Osteoblast (primary cell): ENCODE data around the gene SCAI. TPM values are rescaled to one million over a fixed set of nuclear protein-coding genes. Genes with fewer than 3 reads are reported as not detected.

Source experiments
- DNase-seq: peaks from one replicate; pipeline ENCODE4 v3.0.0; 2011; ENCODE audit warnings: low spot score, mixed read lengths; ENCODE audit not compliant: insufficient read length; ENCODE audit errors: missing footprints
- H2AFZ ChIP-seq: 2 replicates; pipeline ENCODE4 v1.6.0; 2011; ENCODE audit warnings: mild to moderate bottlenecking, low read length
- H3K27ac ChIP-seq: 2 replicates; pipeline ENCODE4 v1.5.1; 2011; ENCODE audit warnings: mild to moderate bottlenecking, low read depth, low read length, moderate library complexity
- H3K27me3 ChIP-seq: 2 replicates; pipeline ENCODE4 v1.6.0; 2012; ENCODE audit warnings: mild to moderate bottlenecking, control low read depth, inconsistent platforms, low read length, moderate library complexity; ENCODE audit not compliant: insufficient read depth
- H3K36me3 ChIP-seq: 2 replicates; pipeline ENCODE4 v1.5.1; 2011; ENCODE audit warnings: mild to moderate bottlenecking, low read length, control low read depth, moderate library complexity; ENCODE audit not compliant: insufficient read depth
- H3K4me1 ChIP-seq: 2 replicates; pipeline ENCODE4 v1.5.1; 2011; ENCODE audit warnings: mild to moderate bottlenecking, low read length, control low read depth, moderate library complexity; ENCODE audit not compliant: insufficient read depth
- H3K4me2 ChIP-seq: 2 replicates; pipeline ENCODE4 v1.6.0; 2011; ENCODE audit warnings: mild to moderate bottlenecking, low read length; ENCODE audit not compliant: insufficient read depth
- H3K4me3 ChIP-seq: fragments of 200-600 bp; sonication (generic); 3 replicates; pipeline ENCODE4 v1.5.1; 2012; ENCODE audit warnings: mild to moderate bottlenecking, low read length, inconsistent platforms; ENCODE audit not compliant: insufficient read depth
- H3K79me2 ChIP-seq: 2 replicates; pipeline ENCODE4 v1.6.0; 2012; ENCODE audit warnings: mild to moderate bottlenecking, low read length, control low read depth, inconsistent platforms; ENCODE audit not compliant: insufficient read depth
- H3K9me3 ChIP-seq: 2 replicates; pipeline ENCODE4 v1.5.1; 2011; ENCODE audit warnings: low read depth, low read length, control low read depth
- H4K20me1 ChIP-seq: 2 replicates; pipeline ENCODE4 v1.6.0; 2012; ENCODE audit warnings: mild to moderate bottlenecking, low read length, control low read depth; ENCODE audit not compliant: insufficient read depth
- total RNA-seq: library from RNA; depleted of rRNA; stranded (reverse); fragments of >200 nt; gene quantifications from 2 replicates; pipeline ENCODE4 v1.2.3, GENCODE V29; 2012
- TF ChIP-seq, protein P1 (sequence below): IDR thresholded peaks from 2 replicates; pipeline ENCODE4 v1.5.1; 2011; ENCODE audit warnings: mild to moderate bottlenecking, low read depth, low read length, moderate library complexity; ENCODE audit errors: extremely low read depth

Gene SCAI
- total RNA-seq, 1 donor, result 11.2 TPM

- no peak overlapping the region for H3K4me3 ChIP-seq
- H3K36me3 ChIP-seq, result peaks cover 13% of the 10 kb centered on the region
- H3K27me3 ChIP-seq, result no peaks in the 10 kb centered on the region
- H4K20me1 ChIP-seq, result peaks cover 3% of the 10 kb centered on the region
- peaks cover 20% of the 10 kb centered on the region for H3K4me1 ChIP-seq
- H3K4me2 ChIP-seq, result no peak overlapping the region
- DNase-seq, result peak; percentile 3
- H3K79me2 ChIP-seq, result peaks cover 2% of the 10 kb centered on the region
- TF ChIP-seq, protein P1, sequence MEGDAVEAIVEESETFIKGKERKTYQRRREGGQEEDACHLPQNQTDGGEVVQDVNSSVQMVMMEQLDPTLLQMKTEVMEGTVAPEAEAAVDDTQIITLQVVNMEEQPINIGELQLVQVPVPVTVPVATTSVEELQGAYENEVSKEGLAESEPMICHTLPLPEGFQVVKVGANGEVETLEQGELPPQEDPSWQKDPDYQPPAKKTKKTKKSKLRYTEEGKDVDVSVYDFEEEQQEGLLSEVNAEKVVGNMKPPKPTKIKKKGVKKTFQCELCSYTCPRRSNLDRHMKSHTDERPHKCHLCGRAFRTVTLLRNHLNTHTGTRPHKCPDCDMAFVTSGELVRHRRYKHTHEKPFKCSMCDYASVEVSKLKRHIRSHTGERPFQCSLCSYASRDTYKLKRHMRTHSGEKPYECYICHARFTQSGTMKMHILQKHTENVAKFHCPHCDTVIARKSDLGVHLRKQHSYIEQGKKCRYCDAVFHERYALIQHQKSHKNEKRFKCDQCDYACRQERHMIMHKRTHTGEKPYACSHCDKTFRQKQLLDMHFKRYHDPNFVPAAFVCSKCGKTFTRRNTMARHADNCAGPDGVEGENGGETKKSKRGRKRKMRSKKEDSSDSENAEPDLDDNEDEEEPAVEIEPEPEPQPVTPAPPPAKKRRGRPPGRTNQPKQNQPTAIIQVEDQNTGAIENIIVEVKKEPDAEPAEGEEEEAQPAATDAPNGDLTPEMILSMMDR, result no peak
- no peak overlapping the region for H3K27ac ChIP-seq
- no peaks in the 10 kb centered on the region for H3K9me3 ChIP-seq
- no peak overlapping the region for H2AFZ ChIP-seq
These were observed 2.1 kb upstream of the SCAI start for GRCh38 chr9:125145425-125145824.

GRCh38 chr9:125142560-125143376, 560 bp downstream of the SCAI start:
- H3K4me3 ChIP-seq, result peak overlapping the region; percentile 77
- no peak for DNase-seq
- peaks cover 20% of the 10 kb centered on the region for H3K4me1 ChIP-seq
- TF ChIP-seq, protein P1, result no peak
- H3K9me3 ChIP-seq, result no peaks in the 10 kb centered on the region
- no peaks in the 10 kb centered on the region for H3K27me3 ChIP-seq
- no peaks in the 10 kb centered on the region for H3K36me3 ChIP-seq
- peaks cover 2% of the 10 kb centered on the region for H3K79me2 ChIP-seq
- no peak overlapping the region for H3K27ac ChIP-seq
- H3K4me2 ChIP-seq, result peak overlapping the region; percentile 98
- H4K20me1 ChIP-seq, result no peaks in the 10 kb centered on the region
- H2AFZ ChIP-seq, result peak overlapping the region; percentile 79

GRCh38 chr9:125141751-125142150, 1.6 kb downstream of the SCAI start:
- DNase-seq, result no peak
- Histone ChIP-seq H3K4me1 (peaks cover 25% of the 10 kb centered on the region), H3K4me2 (peak overlapping the region; percentile 0), H3K27ac (no peak overlapping the region), H3K36me3 (no peaks in the 10 kb centered on the region), H3K9me3 (no peaks in the 10 kb centered on the region), H3K79me2 (peaks cover 2% of the 10 kb centered on the region), H3K27me3 (no peaks in the 10 kb centered on the region), H2AFZ (no peak overlapping the region), H3K4me3 (no peak overlapping the region), H4K20me1 (no peaks in the 10 kb centered on the region)
- TF ChIP-seq, protein P1, result no peak

DNA sequence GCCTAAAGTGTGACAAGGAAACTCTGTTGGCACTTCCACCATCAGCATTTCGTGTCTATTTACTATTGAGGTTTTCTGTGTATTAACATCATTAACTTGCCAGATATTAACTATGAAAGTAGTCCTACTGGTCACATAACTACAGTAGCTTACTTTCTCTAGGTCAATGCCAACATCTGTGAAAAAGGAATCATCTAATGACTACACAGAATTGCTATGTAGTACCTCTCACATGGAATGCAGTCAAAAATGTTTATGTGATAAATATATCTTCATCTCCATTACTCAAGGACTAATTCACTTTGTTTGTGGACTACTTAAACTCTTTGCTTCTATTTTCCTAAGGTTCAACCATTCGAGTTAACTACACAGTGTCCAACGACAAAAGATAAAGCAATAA, 2.1 kb downstream of the SCAI start:
- Histone ChIP-seq H3K79me2 (peaks cover 2% of the 10 kb centered on the region), H3K9me3 (no peaks in the 10 kb centered on the region), H3K36me3 (no peaks in the 10 kb centered on the region), H4K20me1 (no peaks in the 10 kb centered on the region), H3K4me3 (no peak overlapping the region), H2AFZ (no peak overlapping the region), H3K27me3 (no peaks in the 10 kb centered on the region), H3K4me1 (peaks cover 21% of the 10 kb centered on the region), H3K4me2 (peak overlapping the region; percentile 0), H3K27ac (no peak overlapping the region)
- TF ChIP-seq, protein P1, result no peak
- no peak for DNase-seq
